Metanephros (tissue), 2 donors: ENCODE measurements around the gene ABTB2. TPM values are rescaled to one million over a fixed set of nuclear protein-coding genes. Genes with fewer than 3 reads are reported as not detected.

Source experiments
- small RNA-seq: library from RNA; depleted of rRNA; stranded (forward); fragments of <200 nt; gene quantifications from one replicate; pipeline ENCODE3, GENCODE V24; 2014; ENCODE audit warnings: low replicate concordance
- total RNA-seq: library from RNA; depleted of rRNA; stranded (reverse); fragments of >200 nt; gene quantifications from one replicate; pipeline ENCODE4 v1.2.3, GENCODE V29; 2014

Gene ABTB2
- 17.6 TPM for total RNA-seq

GRCh38 chr11:34357701-34358257 is at the start of gene ABTB2:
Gene ABTB2 (minus strand): TSS chr11:34358010.

GRCh38 chr11:34105079-34105956 is 252.5 kb downstream of the ABTB2 start, which contains the start of gene NAT10:
Gene NAT10 (plus strand): TSS chr11:34105629. CDS start chr11:34108226, 2,597 bp downstream.

Small RNA genes within 50 kb of the gene (small RNA-seq; reads per million reads assigned to genes)
- not detected for gene AL035079.1
- not detected for gene RF00019

Other genes with a start within 250 kb of the ABTB2 start
- 138 TPM for gene CAT, start 80.9 kb upstream of the ABTB2 start, total RNA-seq
- 44.6 TPM for gene ELF5, start 155.8 kb upstream of the ABTB2 start, total RNA-seq